Chondrocyte (in vitro differentiated cells): ENCODE data around the gene HYAL2. TPM values are rescaled to one million over a fixed set of nuclear protein-coding genes. Genes with fewer than 3 reads are reported as not detected.

ENCODE experiments used
- DNase-seq: peaks from one replicate; pipeline ENCODE4 v3.0.0; 2021; ENCODE audit warnings: mixed read lengths, low spot score
- H3K27ac Mint-ChIP-seq: one replicate; pipeline ENCODE4 v1.8.0; 2021; ENCODE audit warnings: mild to moderate bottlenecking, moderate library complexity, mixed read lengths; ENCODE audit not compliant: unreplicated experiment
- H3K27me3 Mint-ChIP-seq: 2 replicates; pipeline ENCODE4 v1.8.0; 2021; ENCODE audit warnings: low read depth, mixed read lengths
- H3K36me3 Mint-ChIP-seq: 2 replicates; pipeline ENCODE4 v1.8.0; 2021; ENCODE audit warnings: low read depth, mixed read lengths
- H3K4me1 Mint-ChIP-seq: 2 replicates; pipeline ENCODE4 v1.8.0; 2021; ENCODE audit warnings: low read depth, mild to moderate bottlenecking, mixed read lengths
- H3K4me3 Mint-ChIP-seq: one replicate; pipeline ENCODE4 v1.8.0; 2021; ENCODE audit warnings: mild to moderate bottlenecking, moderate library complexity, mixed read lengths; ENCODE audit not compliant: unreplicated experiment
- H3K9me3 Mint-ChIP-seq: 2 replicates; pipeline ENCODE4 v1.8.0; 2021; ENCODE audit warnings: low read depth, mixed read lengths
- CTCF ChIP-seq: fragments of 200-600 bp; sonication (generic); IDR thresholded peaks from 2 replicates; pipeline ENCODE4 v1.5.0; 2021; ENCODE audit warnings: antibody characterized with exemption, mild to moderate bottlenecking, moderate library complexity
- total RNA-seq: library from RNA; stranded (reverse); gene quantifications from 3 replicates; pipeline ENCODE4 v1.2.1, GENCODE V29; 2021

The HYAL2 gene
- total RNA-seq, 1 donor from 2014 or later, result 31.3 TPM

DNA sequence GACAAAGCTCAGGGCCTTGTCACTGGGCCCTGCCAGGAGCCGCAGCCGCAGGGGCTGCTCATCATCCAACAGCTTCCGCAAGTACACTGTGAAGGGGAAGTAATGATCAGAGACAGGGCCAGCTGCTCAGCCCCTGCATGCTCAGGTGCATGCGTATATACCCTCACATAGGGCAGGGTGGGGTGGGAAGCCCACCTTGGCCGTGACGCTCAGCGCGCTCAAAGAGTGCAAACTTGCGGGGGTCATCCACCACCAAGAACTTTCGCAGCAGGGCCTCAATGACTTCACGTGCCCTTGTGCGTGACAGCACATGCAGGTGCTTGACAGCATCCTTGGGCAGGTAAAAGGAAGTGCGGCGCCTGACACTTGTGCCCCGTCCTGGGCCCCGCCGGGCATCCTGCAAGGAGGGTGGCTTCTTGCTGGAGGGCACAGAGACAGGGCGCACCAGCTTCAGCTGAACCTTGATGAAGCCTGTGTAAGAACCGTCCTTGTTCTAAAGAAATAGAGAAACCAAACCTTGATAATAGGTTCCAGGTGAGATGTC, 8.9 kb upstream of the HYAL2 start:
- TF ChIP-seq CTCF, result no peak

DNA sequence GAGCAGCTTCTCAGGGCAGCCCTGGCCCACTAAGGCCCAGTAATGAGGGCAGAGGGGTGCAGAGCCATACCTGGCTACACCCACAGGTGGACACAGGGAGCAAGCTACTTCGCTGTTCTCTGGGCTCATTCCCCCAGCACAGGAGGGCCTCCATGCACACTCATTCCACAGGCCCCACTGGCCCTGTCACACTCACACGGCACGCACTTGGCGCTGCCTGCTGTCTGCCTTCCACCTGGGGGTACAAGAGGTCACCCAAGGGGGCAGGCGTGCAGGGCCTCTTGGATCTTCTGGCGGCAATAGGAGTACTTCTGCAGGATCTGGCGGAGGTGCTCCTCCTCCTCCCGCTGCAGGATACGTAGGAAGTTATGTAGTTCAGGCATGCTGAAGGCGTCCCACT, 7.8 kb upstream of the HYAL2 start:
- H3K27me3 Mint-ChIP-seq, result no peaks in the 10 kb centered on the region
- H3K36me3 Mint-ChIP-seq, result peaks cover 4% of the 10 kb centered on the region
- peaks cover 36% of the 10 kb centered on the region for H3K4me1 Mint-ChIP-seq
- H3K27ac Mint-ChIP-seq, result no peak overlapping the region
- H3K4me3 Mint-ChIP-seq, result no peak overlapping the region
- no peaks in the 10 kb centered on the region for H3K9me3 Mint-ChIP-seq
- no peak for DNase-seq
- no peak for TF ChIP-seq CTCF

More for the DNA sequence above, 8.9 kb upstream of the HYAL2 start:
- Mint-ChIP-seq H3K9me3 (no peaks in the 10 kb centered on the region), H3K4me3 (no peak overlapping the region), H3K27me3 (no peaks in the 10 kb centered on the region), H3K36me3 (peaks cover 4% of the 10 kb centered on the region), H3K27ac (no peak overlapping the region), H3K4me1 (peaks cover 47% of the 10 kb centered on the region)
- no peak for DNase-seq

DNA sequence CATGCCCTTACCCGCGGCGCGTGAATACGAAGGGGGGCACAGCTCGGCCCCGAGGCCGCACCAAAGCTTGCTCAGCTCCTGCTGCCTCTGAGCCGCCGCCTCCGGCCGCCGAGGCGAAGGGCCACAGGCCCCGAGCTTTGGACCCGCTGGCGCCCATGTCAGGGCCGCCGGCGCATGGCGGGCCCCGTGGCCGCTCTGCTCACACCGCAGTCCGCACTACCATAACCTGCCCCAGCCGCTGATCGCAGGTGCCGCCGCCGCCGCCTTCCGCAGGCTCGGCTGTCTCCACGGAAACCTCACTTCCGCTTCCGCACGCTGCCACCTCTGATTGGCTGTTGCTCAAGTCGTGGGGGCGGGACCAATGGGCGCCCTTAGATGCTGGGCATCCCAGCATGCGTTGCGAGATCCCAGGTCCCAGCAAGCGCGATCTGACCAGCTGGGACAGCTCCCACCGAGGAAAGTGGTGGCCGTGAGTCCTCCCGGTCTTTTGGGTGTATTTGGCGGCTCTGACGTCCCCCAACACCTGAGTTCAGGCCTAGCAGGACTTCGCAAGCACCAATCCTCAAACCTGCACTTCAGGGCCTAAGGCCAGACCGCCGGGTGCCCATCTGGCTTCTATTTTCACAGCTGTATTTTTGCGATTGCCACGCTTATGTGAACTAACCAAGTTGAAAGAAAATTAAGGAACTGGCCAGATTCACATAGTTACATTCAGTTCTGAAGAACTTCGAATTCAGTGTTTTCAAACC, 5.6 kb upstream of the HYAL2 start, which contains the start of gene TUSC2:
TSS of gene TUSC2 (minus strand) at position 281 of the 749 bp plus-strand sequence. CDS start at position 157, 124 bp downstream.
- H3K36me3 Mint-ChIP-seq, result peaks cover 4% of the 10 kb centered on the region
- DNase-seq, result no peak
- no peaks in the 10 kb centered on the region for H3K27me3 Mint-ChIP-seq
- peaks cover 22% of the 10 kb centered on the region for H3K4me1 Mint-ChIP-seq
- peak within 1 kb of the TSS; percentile 86 for H3K4me3 Mint-ChIP-seq
- no peaks in the 10 kb centered on the region for H3K9me3 Mint-ChIP-seq
- no peak for TF ChIP-seq CTCF
- H3K27ac Mint-ChIP-seq, result peak within 1 kb of the TSS; percentile 93

DNA sequence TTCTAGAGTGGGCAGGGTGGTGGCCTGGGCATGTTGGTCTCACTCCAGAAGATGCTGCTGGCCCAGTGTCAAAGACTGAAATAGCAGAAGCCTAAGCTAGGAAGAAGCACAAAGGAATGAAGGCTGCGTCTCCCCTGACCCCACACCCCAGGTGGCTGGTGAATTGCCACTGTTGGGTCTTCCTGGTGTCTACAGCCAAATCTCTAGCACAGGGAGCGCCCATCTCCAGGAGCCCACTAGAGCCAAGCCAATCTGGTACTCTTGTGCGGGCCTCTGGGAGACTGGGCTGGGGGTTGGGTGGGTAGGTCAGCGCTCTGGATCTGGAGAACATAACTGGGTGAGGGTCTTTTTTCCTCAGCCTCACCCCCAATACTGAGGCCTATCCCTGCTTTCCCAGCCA, 4.6 kb upstream of the HYAL2 start:
- Mint-ChIP-seq H3K36me3 (peaks cover 3% of the 10 kb centered on the region), H3K27me3 (no peaks in the 10 kb centered on the region), H3K4me3 (peak overlapping the region; percentile 86), H3K27ac (peak overlapping the region; percentile 36), H3K4me1 (peaks cover 30% of the 10 kb centered on the region), H3K9me3 (no peaks in the 10 kb centered on the region)
- TF ChIP-seq CTCF, result no peak
- DNase-seq, result no peak

DNA sequence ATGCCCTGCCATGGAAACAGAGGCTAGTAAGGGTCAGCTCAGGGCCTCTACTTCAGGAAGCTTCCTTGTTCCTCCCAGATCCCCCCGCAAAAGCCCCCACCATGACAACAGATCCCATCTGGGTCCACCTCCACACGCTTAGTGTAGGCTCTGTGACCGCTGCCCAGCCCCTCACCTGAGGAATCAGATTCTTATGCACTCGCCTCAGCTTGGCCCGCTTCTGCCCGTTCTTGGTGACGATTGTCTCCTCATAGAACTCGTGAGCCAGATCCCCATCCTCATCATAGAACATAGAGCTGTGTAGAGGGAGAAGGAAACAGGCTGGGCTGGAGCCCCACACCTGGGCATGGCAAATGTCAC, 3.6 kb upstream of the HYAL2 start:
- DNase-seq, result no peak
- Mint-ChIP-seq H3K27ac (no peak overlapping the region), H3K27me3 (no peaks in the 10 kb centered on the region), H3K9me3 (no peaks in the 10 kb centered on the region), H3K36me3 (peaks cover 3% of the 10 kb centered on the region), H3K4me3 (no peak overlapping the region), H3K4me1 (peaks cover 30% of the 10 kb centered on the region)
- TF ChIP-seq CTCF, result no peak
